Keratinocyte (primary cell): ENCODE data around the gene PCDHA9. TPM values are rescaled to one million over a fixed set of nuclear protein-coding genes. Genes with fewer than 3 reads are reported as not detected.
"Not testable (repeated sequence)": the region's sequence is repeated elsewhere in the genome, so short reads cannot be mapped to it uniquely, and the experiment has no call there.

ENCODE experiments used
- DNase-seq: peaks from one replicate; pipeline ENCODE4 v3.0.0-alpha.2; 2011; ENCODE audit warnings: low read depth, missing footprints, low spot score
- FAIRE-seq: peaks from 2 replicates; lab custom pipeline; 2011; peaks lifted over from hg19 to GRCh38; lab: Jason Lieb, UNC
- H2AFZ ChIP-seq: 2 replicates; pipeline ENCODE4 v1.6.0; 2012; ENCODE audit warnings: low read length, control low read depth, inconsistent platforms; ENCODE audit not compliant: control insufficient read depth
- H3K27ac ChIP-seq: 2 replicates; pipeline ENCODE4 v1.5.1; 2011; ENCODE audit warnings: low read length; ENCODE audit not compliant: control insufficient read depth, insufficient read depth
- H3K27me3 ChIP-seq: 3 replicates; pipeline ENCODE4 v1.6.0; 2011; ENCODE audit warnings: low read length; ENCODE audit not compliant: control insufficient read depth, insufficient read depth; ENCODE audit errors: extremely low read depth
- H3K36me3 ChIP-seq, 2 experiments: 2 replicates in 1 of 2; 3 replicates in 1 of 2; pipeline ENCODE4 v1.5.1; 2011; ENCODE audit warnings: low read length in 2 of 2, mild to moderate bottlenecking in 1 of 2; ENCODE audit not compliant: control insufficient read depth in 2 of 2, insufficient read depth in 2 of 2; ENCODE audit errors: extremely low read depth in 1 of 2
- H3K4me1 ChIP-seq: 3 replicates; pipeline ENCODE4 v1.5.1; 2011; ENCODE audit warnings: low read length; ENCODE audit not compliant: control insufficient read depth, insufficient read depth; ENCODE audit errors: extremely low read depth
- H3K4me2 ChIP-seq: 3 replicates; pipeline ENCODE4 v1.6.0; 2011; ENCODE audit warnings: low read depth, low read length; ENCODE audit not compliant: control insufficient read depth, insufficient read depth; ENCODE audit errors: extremely low read depth
- H3K4me3 ChIP-seq, 3 experiments: fragments of 200-600 bp in 1 of 3; sonication (generic) in 1 of 3; 2 replicates in 2 of 3; 3 replicates in 1 of 3; pipeline ENCODE4 v1.5.1; 2011 to 2016; ENCODE audit warnings: low read length in 3 of 3, mild to moderate bottlenecking in 3 of 3, control low read depth in 2 of 3, inconsistent platforms in 1 of 3, low read depth in 1 of 3, mixed read lengths in 1 of 3, mixed run types in 1 of 3, moderate library complexity in 1 of 3; ENCODE audit not compliant: control insufficient read depth in 2 of 3, insufficient read depth in 2 of 3; ENCODE audit errors: extremely low read depth in 1 of 3
- H3K79me2 ChIP-seq: 2 replicates; pipeline ENCODE4 v1.6.0; 2012; ENCODE audit warnings: low read length; ENCODE audit not compliant: control insufficient read depth, insufficient read depth
- H3K9ac ChIP-seq: 3 replicates; pipeline ENCODE4 v1.6.0; 2011; ENCODE audit warnings: low read length; ENCODE audit not compliant: control insufficient read depth, insufficient read depth; ENCODE audit errors: extremely low read depth
- H3K9me1 ChIP-seq: 3 replicates; pipeline ENCODE4 v1.6.0; 2011; ENCODE audit warnings: low read length; ENCODE audit not compliant: control insufficient read depth, insufficient read depth; ENCODE audit errors: extremely low read depth
- H3K9me3 ChIP-seq: 2 replicates; pipeline ENCODE4 v1.5.1; 2012; ENCODE audit warnings: low read depth, low read length; ENCODE audit not compliant: control insufficient read depth
- H4K20me1 ChIP-seq: 3 replicates; pipeline ENCODE4 v1.6.0; 2011; ENCODE audit warnings: low read length; ENCODE audit not compliant: control insufficient read depth, insufficient read depth; ENCODE audit errors: extremely low read depth
- EZH2 ChIP-seq: IDR thresholded peaks from one replicate; pipeline ENCODE4 v1.6.1; 2012; ENCODE audit warnings: inconsistent platforms, mild to moderate bottlenecking, low read length, moderate library complexity
- dilution Hi-C: fragments of 300-500 bp; cut with MboI; formaldehyde crosslinking; loops from one replicate; pipeline ENCODE4 v1.7.0; 2020; ENCODE audit warnings: low sequenced_read_pairs; ENCODE audit not compliant: extremely low pct_ligation_motif_present
- polyA plus RNA-seq, 5 experiments: library from polyadenylated mRNA; depleted of rRNA in 3 of 5; stranded (reverse) in 3 of 5; stranded (forward) in 1 of 5; unstranded in 1 of 5; fragments of >200 nt; gene quantifications; 1 replicate in 1 of 5; 2 replicates in 3 of 5; 3 replicates in 1 of 5; pipeline versions ENCODE4 v1.2.1 to v1.2.3, GENCODE V29; 2011 to 2012; ENCODE audit warnings: missing spikeins in 2 of 5, low read depth in 1 of 5, low replicate concordance in 1 of 5
- TF ChIP-seq, protein P1 (sequence below), 3 experiments: IDR thresholded peaks in 1 of 3; conservative IDR thresholded peaks in 1 of 3; optimal IDR thresholded peaks in 1 of 3; 2 replicates in 2 of 3; 3 replicates in 1 of 3; pipeline versions ENCODE3 to v1.5.1; 2011; ENCODE audit warnings: low read length in 3 of 3, mild to moderate bottlenecking in 3 of 3, moderate library complexity in 2 of 3, control low read depth in 1 of 3, inconsistent platforms in 1 of 3; ENCODE audit not compliant: insufficient read depth in 2 of 3; ENCODE audit errors: extremely low read depth in 1 of 3

The PCDHA9 gene
- polyA plus RNA-seq, 1 donor (not counting 4 experiments of a cell fraction or from before 2014, with no cell fraction given) = 0.01 TPM

DNA sequence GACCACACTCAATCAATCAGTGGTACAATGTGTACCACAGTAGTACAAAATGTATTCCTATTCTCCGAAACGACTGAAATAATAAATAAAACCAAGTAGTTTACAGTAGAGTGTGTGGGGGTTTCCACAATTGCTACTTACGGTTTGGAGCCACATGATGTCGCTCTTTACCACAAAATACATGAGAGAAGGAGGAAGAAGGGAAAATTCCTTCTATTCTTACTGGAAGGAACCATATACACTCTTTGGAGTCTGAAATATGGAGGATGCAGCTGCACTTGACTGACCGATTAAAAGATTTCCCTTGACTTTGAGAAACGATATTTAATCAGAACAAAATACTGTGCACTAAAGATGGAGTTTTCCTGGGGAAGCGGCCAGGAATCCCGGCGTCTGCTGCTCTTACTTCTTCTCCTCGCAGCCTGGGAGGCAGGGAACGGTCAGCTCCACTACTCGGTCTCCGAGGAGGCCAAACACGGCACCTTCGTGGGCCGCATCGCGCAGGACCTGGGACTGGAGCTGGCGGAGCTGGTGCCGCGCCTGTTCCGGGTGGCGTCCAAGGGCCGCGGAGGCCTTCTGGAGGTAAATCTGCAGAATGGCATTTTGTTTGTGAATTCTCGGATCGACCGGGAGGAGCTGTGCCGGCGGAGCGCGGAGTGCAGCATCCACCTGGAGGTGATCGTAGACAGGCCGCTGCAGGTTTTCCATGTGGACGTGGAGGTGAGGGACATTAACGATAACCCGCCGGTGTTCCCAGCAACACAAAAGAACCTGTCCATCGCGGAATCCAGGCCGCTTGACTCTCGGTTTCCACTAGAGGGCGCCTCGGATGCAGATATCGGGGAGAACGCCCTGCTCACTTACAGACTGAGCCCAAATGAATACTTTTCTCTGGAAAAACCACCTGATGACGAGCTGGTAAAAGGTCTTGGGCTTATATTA lies 41.1 kb upstream of the PCDHA9 start, which contains the start of gene PCDHA4:
Gene PCDHA4, plus strand, starts transcription at position 235 of the 942 bp plus-strand sequence.
- peaks cover 10% of the 10 kb centered on the region for H3K9me3 ChIP-seq
- no peak within 1 kb of the TSS for H3K4me3 ChIP-seq
- H3K27me3 ChIP-seq = no peaks in the 10 kb centered on the region
- DNase-seq (no peak), FAIRE-seq (no peak)
- dilution Hi-C loops = no loop called here
- H3K9me1 ChIP-seq = no peaks in the 10 kb centered on the region
- H3K4me1 ChIP-seq = no peaks in the 10 kb centered on the region
- no peak within 1 kb of the TSS for H3K9ac ChIP-seq
- TF ChIP-seq EZH2 = no peak
- TF ChIP-seq, protein P1, sequence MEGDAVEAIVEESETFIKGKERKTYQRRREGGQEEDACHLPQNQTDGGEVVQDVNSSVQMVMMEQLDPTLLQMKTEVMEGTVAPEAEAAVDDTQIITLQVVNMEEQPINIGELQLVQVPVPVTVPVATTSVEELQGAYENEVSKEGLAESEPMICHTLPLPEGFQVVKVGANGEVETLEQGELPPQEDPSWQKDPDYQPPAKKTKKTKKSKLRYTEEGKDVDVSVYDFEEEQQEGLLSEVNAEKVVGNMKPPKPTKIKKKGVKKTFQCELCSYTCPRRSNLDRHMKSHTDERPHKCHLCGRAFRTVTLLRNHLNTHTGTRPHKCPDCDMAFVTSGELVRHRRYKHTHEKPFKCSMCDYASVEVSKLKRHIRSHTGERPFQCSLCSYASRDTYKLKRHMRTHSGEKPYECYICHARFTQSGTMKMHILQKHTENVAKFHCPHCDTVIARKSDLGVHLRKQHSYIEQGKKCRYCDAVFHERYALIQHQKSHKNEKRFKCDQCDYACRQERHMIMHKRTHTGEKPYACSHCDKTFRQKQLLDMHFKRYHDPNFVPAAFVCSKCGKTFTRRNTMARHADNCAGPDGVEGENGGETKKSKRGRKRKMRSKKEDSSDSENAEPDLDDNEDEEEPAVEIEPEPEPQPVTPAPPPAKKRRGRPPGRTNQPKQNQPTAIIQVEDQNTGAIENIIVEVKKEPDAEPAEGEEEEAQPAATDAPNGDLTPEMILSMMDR (optimal IDR thresholded peaks at IDR 0.05 in 1 of 3, IDR thresholded peaks at IDR 0.05 in 1 of 3, conservative IDR thresholded peaks at IDR 0.05 in 1 of 3; ENCODE audit: extremely low read depth in 1 of 3, insufficient read depth in 2 of 3, low read length in 3 of 3) = peak; percentile 7 to 27 (median 24)
- H4K20me1 ChIP-seq = no peaks in the 10 kb centered on the region
- H3K79me2 ChIP-seq = no peaks in the 10 kb centered on the region
- H3K36me3 ChIP-seq = no peaks in the 10 kb centered on the region
- H3K27ac ChIP-seq = no peak within 1 kb of the TSS
- no peak within 1 kb of the TSS for H3K4me2 ChIP-seq
- no peak within 1 kb of the TSS for H2AFZ ChIP-seq

DNA sequence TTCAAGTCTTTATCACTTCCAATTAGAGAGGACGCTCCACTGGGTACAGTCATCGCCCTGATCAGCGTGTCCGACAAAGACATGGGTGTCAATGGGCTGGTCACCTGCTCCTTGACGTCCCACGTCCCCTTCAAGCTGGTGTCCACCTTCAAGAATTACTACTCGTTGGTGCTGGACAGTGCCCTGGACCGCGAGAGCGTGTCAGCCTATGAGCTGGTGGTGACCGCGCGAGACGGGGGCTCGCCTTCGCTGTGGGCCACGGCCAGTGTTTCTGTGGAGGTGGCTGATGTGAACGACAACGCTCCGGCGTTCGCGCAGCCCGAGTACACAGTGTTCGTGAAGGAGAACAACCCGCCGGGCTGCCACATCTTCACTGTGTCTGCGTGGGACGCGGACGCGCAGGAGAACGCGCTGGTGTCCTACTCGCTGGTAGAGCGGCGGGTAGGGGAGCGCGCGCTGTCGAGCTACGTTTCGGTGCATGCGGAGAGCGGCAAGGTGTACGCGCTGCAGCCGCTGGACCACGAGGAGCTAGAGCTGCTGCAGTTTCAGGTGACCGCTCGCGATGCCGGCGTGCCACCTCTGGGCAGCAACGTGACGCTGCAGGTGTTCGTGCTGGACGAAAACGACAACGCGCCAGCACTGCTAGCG lies 39.8 kb upstream of the PCDHA9 start:
- H2AFZ ChIP-seq, H3K4me3 ChIP-seq, dilution Hi-C loops, H3K4me1 ChIP-seq, H3K9ac ChIP-seq, H3K27me3 ChIP-seq, DNase-seq, H3K9me3 ChIP-seq, H3K36me3 ChIP-seq, FAIRE-seq, H3K27ac ChIP-seq, H3K4me2 ChIP-seq, H3K9me1 ChIP-seq, H3K79me2 ChIP-seq, H4K20me1 ChIP-seq: not testable (repeated sequence)
